ENCODE data around the gene CHRNA7. TPM values are rescaled to one million over a fixed set of nuclear protein-coding genes. Genes with fewer than 3 reads are reported as not detected.

Gene CHRNA7
- total and polyA plus RNA-seq, 10 of the 15 experiments (the other 5 are each of a cell fraction or from before 2014, with no cell fraction given) = 0.06 to 0.15 (median 0.12) TPM; not detected in 7

GRCh38 chr15:32053719-32054118 is 23.4 kb downstream of the CHRNA7 start:
- H3K9ac ChIP-seq (ENCODE audit: control insufficient read depth, insufficient read depth, low read length) = no peak overlapping the region
- no TSS peak for BruUV-seq (replicated peaks)
- in situ Hi-C loops (cut with MboI) (no loop called here), intact Hi-C loops (cut with micrococcal nuclease; ENCODE audit: unreplicated experiment) (no loop called here)
- no peak overlapping the region for H3K4me3 ChIP-seq
- no peaks in the 10 kb centered on the region for H3K9me3 ChIP-seq (replicated peaks; ENCODE audit: control insufficient read depth, insufficient read depth, low read length)
- ATAC-seq (no peak), FAIRE-seq (no peak), DNase-seq (ENCODE audit: low read depth, low spot score) (no peak)
- ChIA-PET RAD21 (ENCODE audit: unreplicated experiment) (no interaction called here), SMC1A (ENCODE audit: uncharacterized antibody, unreplicated experiment) (interaction anchor here (1.4 kb wide), 1 partner anchor 20 kb away, joined by 3 read pairs; no protein-coding TSS in a partner anchor), CTCF (no interaction called here), POLR2A (no interaction called here)
- no peaks in the 10 kb centered on the region for H3K36me3 ChIP-seq (ENCODE audit: control insufficient read depth in 2 of 2, insufficient read depth in 2 of 2, low read length in 1 of 2)
- H3K79me2 ChIP-seq (ENCODE audit: control insufficient read depth, insufficient read depth, low read length) = no peaks in the 10 kb centered on the region
- H3K4me2 ChIP-seq (ENCODE audit: control insufficient read depth, insufficient read depth) = no peak overlapping the region
- H3K4me1 ChIP-seq (ENCODE audit: control insufficient read depth, insufficient read depth, low read length) = no peaks in the 10 kb centered on the region
- TF ChIP-seq STAT3 (IDR thresholded peaks at IDR 0.05; ENCODE audit: low read depth, low read length) (no peak), NR2C2 (IDR thresholded peaks at IDR 0.05; ENCODE audit: borderline replicate concordance, control insufficient read depth, insufficient read length, low read depth) (no peak), SRF (IDR thresholded peaks at IDR 0.05; ENCODE audit: low read depth in 2 of 2, low read length in 2 of 2) (no peak), NFXL1 (IDR thresholded peaks at IDR 0.05; ENCODE audit: borderline replicate concordance) (no peak)
- 12% methylated on average over 5 of the region's 5 CpGs for WGBS (ENCODE audit: insufficient coverage, insufficient replicate concordance, low lambda C conversion rate, missing lambda C conversion rate)
- H4K20me1 ChIP-seq (ENCODE audit: control insufficient read depth, insufficient read depth) = no peaks in the 10 kb centered on the region
- H3K27ac ChIP-seq (ENCODE audit: control insufficient read depth, insufficient read depth) = no peak overlapping the region
- H2AFZ ChIP-seq (ENCODE audit: control insufficient read depth, low read depth, low read length) = no peak overlapping the region
- no peaks in the 10 kb centered on the region for H3K27me3 ChIP-seq (replicated peaks in 1 of 2; ENCODE audit: control insufficient read depth in 2 of 2, insufficient read depth in 2 of 2, low read length in 1 of 2)

DNA sequence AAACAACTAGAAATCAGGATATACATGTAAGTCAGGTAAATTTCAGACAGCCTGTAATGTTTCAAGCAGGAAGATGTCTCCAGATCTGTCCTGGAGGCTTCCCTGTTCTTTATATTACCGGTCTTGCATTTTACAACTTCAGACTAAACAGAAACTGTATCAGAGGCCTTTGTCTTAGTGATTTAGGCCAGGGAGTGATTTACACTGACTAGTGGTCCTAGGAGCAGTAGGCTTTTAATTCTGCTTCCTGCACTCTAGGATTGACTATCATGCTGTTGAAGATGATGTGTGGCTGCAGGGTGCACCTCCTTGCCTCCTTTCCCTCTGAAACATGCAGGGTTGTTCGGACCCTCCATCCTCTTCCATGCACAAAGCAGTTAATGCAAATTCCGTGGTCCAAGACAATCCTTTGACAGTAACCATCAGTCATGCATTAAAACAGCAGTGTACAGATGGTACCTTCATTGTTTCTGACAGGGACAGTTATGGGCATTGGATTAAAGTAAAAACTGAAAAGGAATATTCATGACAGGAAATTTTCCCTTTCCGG is 27.6 kb downstream of the CHRNA7 start:
- DNase-seq (ENCODE audit: low read depth, low spot score) = no peak

More for the DNA sequence above, 27.6 kb downstream of the CHRNA7 start:
- ChIA-PET POLR2A (no interaction called here), SMC1A (ENCODE audit: uncharacterized antibody, unreplicated experiment) (no interaction called here), RAD21 (ENCODE audit: unreplicated experiment) (no interaction called here), CTCF (no interaction called here)
- no peak overlapping the region for H3K27ac ChIP-seq (ENCODE audit: control insufficient read depth, insufficient read depth)
- H3K27me3 ChIP-seq (replicated peaks in 1 of 2; ENCODE audit: control insufficient read depth in 2 of 2, insufficient read depth in 2 of 2, low read length in 1 of 2) = no peaks in the 10 kb centered on the region
- ATAC-seq (no peak), FAIRE-seq (no peak)
- no peaks in the 10 kb centered on the region for H3K9me3 ChIP-seq (replicated peaks; ENCODE audit: control insufficient read depth, insufficient read depth, low read length)
- no peaks in the 10 kb centered on the region for H3K4me1 ChIP-seq (ENCODE audit: control insufficient read depth, insufficient read depth, low read length)
- BruUV-seq (replicated peaks) = no TSS peak
- H3K4me3 ChIP-seq = no peak overlapping the region
- TF ChIP-seq TCF7 (IDR thresholded peaks at IDR 0.05; ENCODE audit: borderline replicate concordance) (no peak), CTCF (IDR thresholded peaks at IDR 0.05 in 2 of 3, conservative IDR thresholded peaks at IDR 0.05 in 1 of 3; ENCODE audit: control insufficient read depth in 2 of 3, extremely low read depth in 1 of 3, insufficient read depth in 1 of 3, low read depth in 3 of 3, low read length in 3 of 3) (no peak)
- intact Hi-C loops (cut with micrococcal nuclease; ENCODE audit: unreplicated experiment) = no loop called here
- no peaks in the 10 kb centered on the region for H3K79me2 ChIP-seq (ENCODE audit: control insufficient read depth, insufficient read depth, low read length)
- H2AFZ ChIP-seq (ENCODE audit: control insufficient read depth, low read depth, low read length) = no peak overlapping the region
- in situ Hi-C loops (cut with MboI) = no loop called here
- no peaks in the 10 kb centered on the region for H4K20me1 ChIP-seq (ENCODE audit: control insufficient read depth, insufficient read depth)
- WGBS (ENCODE audit: insufficient coverage, insufficient replicate concordance, low lambda C conversion rate, missing lambda C conversion rate) = 25% methylated on average over 4 of the region's 4 CpGs
- no peaks in the 10 kb centered on the region for H3K36me3 ChIP-seq (ENCODE audit: control insufficient read depth in 2 of 2, insufficient read depth in 2 of 2, low read length in 1 of 2)
- no peak overlapping the region for H3K4me2 ChIP-seq (ENCODE audit: control insufficient read depth, insufficient read depth)
- H3K9ac ChIP-seq (ENCODE audit: control insufficient read depth, insufficient read depth, low read length) = no peak overlapping the region

All from GM12878 (cell line).